OCI-M2 (cell line): Measurements from ENCODE around the gene SAFB.
"Not testable (repeated sequence)": the region's sequence is repeated elsewhere in the genome, so short reads cannot be mapped to it uniquely, and the experiment has no call there.

Experiments used
- DNase-seq: peaks from one replicate; lab custom pipeline; 2025; ENCODE audit not compliant: unreplicated experiment; lab: John Stamatoyannopoulos, UW

SAFB gene

DNA sequence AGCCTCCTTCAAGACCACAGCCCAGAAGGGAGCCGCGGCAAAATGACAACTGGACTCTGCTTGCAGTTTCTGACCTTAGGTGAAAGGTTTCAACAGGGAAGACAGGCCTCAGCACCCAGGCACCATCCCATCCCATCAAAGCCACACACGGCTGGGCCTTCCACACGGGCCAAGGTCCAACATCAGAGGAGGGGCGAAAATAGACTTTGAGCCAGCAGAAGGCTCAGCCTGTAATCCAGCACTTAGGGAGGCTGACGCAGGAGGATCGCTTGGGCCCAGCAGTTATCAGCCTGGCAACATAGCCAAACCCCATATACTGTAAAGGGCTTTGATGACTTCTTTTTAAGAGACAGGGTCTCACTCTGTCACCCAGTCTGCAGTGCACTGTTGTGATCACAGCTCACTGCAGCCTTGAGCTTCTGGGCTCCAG is 28.3 kb upstream of the SAFB start:
- DNase-seq = no peak

- DNase-seq = no peak
Measured at GRCh38 chr19:5595129-5595528, 27.8 kb upstream of the SAFB start.

GRCh38 chr19:5595745-5596144 is 27.1 kb upstream of the SAFB start:
- DNase-seq = no peak

DNA sequence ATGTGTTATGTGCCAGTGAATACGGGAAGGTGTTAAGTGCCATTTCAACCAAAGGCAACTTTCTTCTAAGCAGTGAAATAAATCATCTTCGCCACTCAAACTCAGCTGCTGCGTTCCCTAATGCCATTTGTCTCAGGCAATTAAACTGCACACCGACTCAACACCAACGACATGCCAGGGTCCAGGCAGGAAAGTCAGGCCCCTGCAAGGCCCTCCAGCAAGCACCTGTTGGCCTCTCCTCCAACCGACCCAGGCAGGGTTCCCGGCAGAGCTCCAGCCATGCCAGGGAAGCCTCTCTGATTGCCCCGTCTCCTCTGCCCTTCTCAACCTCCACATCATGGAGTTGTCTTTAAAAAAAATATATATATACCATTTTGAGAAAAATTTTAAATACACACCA is 22.1 kb upstream of the SAFB start:
- DNase-seq = no peak

DNA sequence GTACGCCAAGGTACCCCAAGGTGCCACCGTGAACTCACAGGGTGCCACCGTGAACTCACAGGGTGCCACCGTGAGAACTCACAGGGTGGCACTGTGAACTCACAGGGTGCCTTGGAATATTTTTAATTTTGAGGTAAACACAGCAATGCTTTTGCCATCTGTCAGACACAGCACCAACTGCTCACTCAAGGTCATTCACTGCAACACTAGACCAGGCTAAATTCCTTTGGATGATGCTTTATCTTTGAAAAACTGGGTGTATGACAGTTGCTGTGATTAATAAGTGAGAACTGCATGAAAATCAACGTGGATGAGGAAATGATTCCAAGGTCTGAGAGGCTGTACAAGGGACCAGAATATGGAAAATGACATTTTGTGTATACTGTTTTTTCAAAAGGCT is 19.3 kb upstream of the SAFB start:
- no peak for DNase-seq

- no peak for DNase-seq
Measured at GRCh38 chr19:5605362-5605761, 17.5 kb upstream of the SAFB start.

GRCh38 chr19:5607318-5608275 is 15.3 kb upstream of the SAFB start:
- DNase-seq = no peak

DNA sequence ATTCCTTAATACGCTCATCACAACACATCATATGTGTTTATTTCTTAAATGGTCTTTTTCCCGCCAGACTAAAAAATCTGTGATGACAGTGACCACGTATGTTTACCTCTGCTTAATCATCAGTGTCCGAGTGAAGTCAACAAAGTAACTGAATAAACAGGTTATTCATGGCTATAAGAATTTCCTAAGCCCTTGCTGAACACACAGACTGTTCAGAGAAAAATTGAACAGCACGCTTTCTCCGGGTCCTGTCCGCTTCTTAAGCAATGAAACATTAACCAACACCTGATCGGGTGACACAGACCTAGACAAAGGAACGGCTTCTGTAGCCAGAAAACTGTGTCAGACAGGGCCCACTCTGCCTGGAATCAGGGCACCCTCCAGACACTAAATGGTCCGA is 14.6 kb upstream of the SAFB start:
- DNase-seq = no peak

GRCh38 chr19:5608766-5609165 is 14.1 kb upstream of the SAFB start:
- DNase-seq = not testable (repeated sequence)

DNA sequence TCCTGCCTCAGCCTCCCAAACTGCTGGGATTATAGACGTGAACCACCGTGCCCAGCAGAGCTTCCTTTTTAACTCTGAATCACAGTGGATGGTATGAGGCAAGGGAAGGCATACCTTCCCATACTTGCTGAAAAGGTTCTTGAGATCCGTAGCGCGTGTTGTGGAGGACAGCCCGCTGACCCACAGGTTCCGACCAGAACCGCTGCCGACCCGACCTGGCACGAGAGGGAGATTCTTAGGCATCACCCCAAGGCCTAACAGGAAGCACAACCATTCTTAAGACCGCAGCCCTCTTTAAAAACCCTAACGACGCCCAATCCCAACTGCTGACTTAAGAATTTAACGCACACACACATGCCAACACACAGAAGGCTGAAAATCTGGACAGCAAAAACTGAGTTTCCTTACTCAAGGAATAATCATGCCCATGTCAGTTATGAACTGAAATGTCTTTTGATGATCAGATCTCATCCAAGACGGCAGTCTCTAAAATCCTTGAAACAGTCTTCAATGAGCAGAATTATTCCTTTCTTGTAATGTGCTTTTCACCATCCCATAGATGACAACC is 12.9 kb upstream of the SAFB start:
- DNase-seq = no peak

DNA sequence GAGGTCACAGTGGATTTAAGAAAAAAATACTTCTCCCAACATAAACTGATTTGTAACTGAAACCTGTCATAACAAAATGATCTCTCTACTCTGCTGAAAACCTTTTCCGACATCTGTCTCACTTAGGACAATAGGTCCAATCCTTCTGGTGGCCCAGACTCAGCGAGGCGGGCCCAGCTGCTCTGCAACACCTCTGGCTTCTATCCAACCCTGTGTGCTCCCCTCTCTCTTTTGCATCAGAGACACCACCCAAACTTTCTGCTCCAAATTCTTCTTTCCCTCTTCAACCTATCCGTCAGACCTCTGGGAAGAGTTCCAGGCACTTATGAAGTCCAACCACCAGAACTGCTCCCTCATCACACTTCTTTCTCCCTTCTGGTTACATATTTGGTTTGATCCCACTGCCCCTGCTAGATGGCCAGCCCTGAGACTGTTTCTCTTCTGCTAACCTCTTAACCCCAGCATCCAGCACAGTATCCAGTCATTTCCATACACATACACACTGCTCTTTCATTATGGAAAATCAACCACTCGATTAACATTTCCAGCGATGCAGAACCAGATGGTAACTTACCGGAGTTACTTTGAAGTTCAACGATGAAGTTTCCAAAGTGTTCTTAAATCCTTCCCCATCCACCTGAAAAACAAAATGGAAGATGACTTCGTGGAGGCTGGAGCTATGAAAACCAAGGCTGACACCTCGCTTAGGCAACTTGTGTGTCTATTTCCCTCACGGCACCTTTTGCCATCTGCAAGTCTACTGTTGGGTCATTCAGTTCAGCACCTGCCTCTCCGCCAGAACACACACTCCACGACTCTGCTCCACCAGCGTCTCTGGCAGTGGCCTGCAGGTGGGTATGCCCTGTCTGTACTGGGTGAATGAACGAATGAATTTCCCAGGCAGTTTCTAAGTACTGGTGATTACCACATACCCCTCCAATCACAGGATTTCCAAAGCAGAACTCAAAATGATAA is 9.7 kb upstream of the SAFB start:
- DNase-seq = no peak

DNA sequence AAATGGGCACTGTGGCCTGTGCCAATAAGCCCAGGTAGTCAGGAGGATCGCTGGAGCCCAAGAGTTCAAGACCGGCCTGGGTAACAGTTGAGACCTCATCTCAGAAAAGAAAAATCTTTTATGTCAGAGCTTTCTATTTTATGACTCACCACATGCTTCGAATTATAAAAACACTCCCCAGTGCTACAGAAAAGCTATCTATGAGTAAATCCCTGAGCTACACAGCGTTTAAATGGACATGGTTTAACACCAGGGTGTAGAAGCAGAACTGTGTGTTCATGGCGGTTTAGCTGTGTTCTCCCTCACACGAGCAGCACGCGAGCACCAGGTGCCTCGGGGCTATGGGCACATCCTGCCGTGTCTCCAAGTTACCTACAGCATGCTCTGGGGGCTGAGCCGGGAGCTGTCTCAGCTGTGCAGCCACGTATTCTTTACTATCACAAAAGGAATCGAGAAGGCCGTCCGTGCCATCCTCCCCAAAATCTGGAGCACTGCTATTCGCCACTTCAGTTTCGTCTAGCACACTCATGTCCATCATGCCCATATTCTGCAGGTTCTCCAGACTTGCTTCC is 7.0 kb upstream of the SAFB start:
- no peak for DNase-seq

GRCh38 chr19:5617080-5617479 is 5.8 kb upstream of the SAFB start:
- DNase-seq = no peak

GRCh38 chr19:5618591-5618990 is 4.3 kb upstream of the SAFB start:
- DNase-seq = no peak

- no peak for DNase-seq
Measured at GRCh38 chr19:5619946-5620345, 2.9 kb upstream of the SAFB start.

DNA sequence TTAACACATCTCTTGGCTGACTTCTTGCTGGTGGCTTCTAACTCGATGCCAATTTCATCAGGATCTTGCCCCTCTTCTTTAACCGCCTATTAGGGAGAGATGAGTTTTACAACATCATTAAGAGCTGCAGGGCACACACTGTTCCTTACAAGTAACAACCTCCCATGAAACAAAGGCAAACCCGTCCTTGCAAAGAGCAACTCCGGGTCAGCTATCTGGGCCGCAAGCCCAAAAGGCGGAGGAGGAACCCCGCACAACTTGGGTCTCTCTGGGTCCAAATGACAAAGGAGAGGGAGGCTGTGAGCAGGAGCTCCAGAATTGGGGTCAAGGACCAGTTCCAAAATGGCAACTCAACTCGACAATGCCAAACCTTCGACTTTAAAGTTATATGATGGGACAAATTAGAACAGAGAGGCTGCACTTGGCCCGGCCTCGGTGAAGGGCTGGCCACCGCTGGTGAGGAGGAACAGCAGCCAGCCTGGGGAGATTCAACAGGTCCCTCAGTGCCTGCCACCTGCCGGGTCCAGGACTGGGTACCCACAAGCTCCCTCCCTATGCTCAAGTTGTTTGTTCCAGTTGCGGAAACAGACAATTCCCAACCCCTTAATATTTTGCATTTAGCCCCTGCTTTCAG is 1.5 kb upstream of the SAFB start:
- DNase-seq = no peak

GRCh38 chr19:5621945-5622464 is 878 bp upstream of the SAFB start:
- no peak for DNase-seq

DNA sequence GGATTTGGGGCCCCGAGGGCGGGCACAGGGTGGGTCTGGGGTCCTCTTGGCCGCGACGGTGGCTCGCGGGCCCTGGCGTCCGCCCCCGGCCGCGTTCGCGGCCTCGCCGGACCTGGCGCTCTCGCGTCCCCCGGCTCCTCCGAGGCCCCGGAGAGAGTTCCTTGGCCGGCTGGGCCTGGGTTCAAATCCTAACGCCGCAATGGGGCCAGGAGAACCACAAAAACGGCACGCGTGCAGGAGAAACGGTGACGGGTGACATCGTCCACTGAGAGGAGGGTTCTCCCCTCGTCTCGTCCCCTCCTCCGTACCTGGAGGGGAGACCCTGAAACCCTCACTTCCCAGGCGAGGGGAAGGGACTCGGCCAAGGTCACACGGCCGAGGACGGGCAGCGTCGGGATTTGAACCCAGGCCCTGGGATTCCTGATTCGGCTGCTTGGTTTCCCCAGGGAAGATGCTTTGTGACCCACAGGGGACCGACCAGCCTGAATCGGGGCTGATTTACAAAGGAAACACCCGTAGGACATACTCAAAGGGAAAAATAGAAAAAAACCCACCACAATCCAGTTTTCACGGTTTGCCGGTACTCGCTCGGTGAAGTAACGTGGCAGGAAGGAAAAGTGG is 624 bp downstream of the SAFB start:
- no peak for DNase-seq

GRCh38 chr19:5624018-5624663 is 1.3 kb downstream of the SAFB start:
- no peak for DNase-seq
